Right renal pelvis (tissue), 4 donors: ENCODE results near the gene DYRK1A. TPM values are rescaled to one million over a fixed set of nuclear protein-coding genes. Genes with fewer than 3 reads are reported as not detected.

ENCODE experiments used
- DNase-seq, 4 donors: peaks; one replicate each; pipeline ENCODE4 v3.0.0-alpha.2; 2013; ENCODE audit warnings: low read depth in 4 of 4, low spot score in 3 of 4, missing footprints in 1 of 4
- polyA plus RNA-seq, 4 donors: library from polyadenylated mRNA; unstranded; fragments of 120-200 nt; gene quantifications; one replicate each; pipeline ENCODE4 v1.2.1, GENCODE V29; 2013; ENCODE audit not compliant: insufficient read length in 4 of 4

Gene DYRK1A
- polyA plus RNA-seq, 4 donors = 60.0 to 77.4 (median 73.2) TPM

DNA sequence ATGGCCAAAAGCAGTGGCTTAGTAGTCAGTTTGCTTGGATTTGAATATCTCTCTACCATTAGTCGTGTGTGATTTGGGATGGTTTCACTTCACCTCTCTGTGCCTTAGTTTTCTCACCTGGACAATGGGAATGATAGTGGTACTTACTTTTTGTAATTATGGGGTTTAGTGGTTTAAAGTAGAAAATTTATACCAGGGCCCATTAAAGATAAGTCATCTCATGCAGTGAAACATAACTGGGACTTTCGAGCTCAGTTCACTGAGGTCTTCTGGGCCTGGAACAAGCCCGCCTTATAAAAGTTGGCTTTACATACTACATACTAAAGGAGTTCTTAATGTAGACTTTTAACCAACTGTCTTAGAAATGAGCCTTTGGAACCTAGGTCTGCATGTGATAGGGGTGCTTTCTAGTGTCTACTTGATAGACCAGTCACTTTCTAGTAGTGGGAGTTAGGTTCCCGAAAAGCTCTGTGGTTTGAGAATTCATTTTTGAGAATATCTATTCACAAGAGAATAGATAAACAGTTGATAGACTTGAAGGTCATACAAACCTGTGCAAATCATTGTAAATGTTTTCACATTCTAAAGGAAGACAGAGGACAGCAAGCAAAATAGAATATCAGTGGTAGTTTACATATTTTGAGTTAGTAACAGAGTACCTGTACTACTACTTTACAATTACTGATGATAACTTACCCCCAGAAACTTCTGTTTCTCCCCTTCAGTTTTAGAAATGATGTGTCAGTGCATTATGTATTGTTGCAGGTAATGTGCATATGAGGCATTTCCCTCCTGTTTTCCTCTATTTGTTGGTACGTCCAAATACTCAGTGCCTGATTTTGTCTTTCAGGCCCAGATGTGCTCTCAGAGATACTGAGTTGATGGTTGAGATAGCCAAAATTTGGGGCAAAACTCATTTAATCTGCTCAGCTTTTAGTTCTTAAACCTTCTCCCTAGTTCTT is 48.0 kb downstream of the DYRK1A start:
- DNase-seq = no peak

- no peak for DNase-seq
Observed at GRCh38 chr21:37415939-37416338, 49.4 kb downstream of the DYRK1A start.

GRCh38 chr21:37416914-37417313 is 50.3 kb downstream of the DYRK1A start:
- no peak for DNase-seq

- DNase-seq = no peak
Observed at GRCh38 chr21:37419228-37419906, 52.8 kb downstream of the DYRK1A start.

DNA sequence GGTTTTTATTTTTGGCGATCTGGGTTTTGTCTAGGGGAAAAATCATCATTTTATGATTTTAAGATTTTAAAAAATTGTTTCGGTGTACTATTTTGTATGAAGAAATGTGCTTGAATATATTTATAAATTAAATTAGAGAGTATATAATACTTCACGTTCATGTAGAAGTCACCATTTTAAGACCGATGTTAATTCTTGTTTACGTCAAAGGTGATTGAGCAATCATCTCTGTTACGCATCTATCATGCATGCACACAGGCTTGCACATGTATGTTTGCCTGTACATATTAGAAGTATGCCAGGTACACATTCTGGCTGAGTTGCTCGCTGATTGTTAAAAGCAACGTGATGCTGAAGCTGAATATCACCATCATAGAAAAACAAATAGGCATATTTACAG is 54.7 kb downstream of the DYRK1A start:
- no peak for DNase-seq

GRCh38 chr21:37422382-37422781 is 55.8 kb downstream of the DYRK1A start:
- DNase-seq = no peak

DNA sequence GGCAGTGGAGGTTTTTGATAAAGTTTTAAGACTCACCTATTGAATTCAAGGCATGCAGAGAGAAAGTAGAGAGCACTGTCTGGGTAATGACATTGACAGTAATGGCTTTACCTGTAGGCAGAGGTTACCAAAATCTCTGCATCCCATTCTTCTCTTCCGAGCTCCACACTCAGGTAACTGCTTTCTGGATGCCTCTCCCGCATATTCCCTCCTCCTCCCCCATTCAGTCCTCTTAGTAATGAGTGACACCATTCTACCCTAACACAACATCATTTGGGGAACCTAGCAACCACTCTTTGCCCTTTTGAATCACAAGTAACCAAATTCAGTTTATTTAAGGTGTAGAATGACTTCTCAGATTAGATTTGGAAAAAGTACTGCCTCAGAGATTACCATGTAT is 56.5 kb downstream of the DYRK1A start:
- DNase-seq = no peak

DNA sequence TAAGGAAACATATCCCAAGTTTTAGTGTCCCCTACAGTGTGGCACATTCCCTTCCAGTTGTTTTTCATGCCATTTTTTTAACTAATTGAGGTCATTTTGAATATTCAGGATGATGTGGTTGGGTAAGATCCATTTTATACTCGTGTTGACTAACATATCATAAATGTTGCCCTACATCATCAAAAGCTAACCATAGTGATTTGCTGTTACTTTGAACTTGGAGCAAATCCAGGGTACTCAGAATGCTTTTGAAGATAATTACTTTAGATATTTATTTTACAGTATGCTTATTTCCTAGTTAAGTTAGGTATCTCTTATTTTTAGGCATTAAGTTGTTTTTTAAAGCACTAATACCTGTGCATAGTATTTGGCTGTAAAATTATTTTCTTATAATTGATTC is 57.8 kb downstream of the DYRK1A start:
- no peak for DNase-seq

DNA sequence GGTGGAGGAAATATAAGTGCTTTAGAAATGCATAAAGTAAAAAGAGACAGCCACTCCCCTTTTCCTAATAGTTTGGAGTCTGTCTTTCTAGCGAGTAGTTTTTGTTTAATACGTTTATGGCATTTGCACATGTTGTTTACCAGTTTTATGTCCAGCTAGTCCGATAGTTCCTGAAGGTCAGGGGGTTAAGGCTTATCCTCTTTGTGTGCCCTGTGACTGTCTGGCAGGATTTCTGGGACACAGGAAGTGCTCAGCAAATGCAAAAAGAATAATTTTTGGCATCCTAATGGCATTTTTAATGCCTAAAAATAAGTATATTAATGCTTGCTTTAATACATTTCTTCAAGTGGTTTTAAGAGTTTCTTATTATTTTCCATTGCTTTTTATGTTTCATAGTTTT is 58.4 kb downstream of the DYRK1A start:
- no peak for DNase-seq

DNA sequence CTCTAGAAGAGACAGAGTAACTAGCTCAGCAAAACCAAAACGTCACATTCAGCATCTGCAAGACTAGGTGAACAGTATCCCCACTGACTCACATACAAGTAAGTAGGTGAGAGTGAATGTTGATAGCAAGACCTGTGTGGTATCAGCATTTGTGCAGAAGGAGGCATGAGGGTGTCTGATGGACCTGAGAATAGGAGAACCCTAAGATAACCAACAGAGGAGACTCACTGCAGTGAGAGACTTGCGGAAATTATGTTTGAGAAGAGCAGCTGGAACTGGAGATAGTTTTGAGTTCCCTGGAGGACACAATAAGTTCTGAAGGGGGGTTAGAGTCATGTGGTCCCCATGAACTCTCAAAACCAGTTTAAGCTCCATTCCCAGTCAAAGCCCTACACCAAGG is 59.1 kb downstream of the DYRK1A start:
- DNase-seq = no peak

DNA sequence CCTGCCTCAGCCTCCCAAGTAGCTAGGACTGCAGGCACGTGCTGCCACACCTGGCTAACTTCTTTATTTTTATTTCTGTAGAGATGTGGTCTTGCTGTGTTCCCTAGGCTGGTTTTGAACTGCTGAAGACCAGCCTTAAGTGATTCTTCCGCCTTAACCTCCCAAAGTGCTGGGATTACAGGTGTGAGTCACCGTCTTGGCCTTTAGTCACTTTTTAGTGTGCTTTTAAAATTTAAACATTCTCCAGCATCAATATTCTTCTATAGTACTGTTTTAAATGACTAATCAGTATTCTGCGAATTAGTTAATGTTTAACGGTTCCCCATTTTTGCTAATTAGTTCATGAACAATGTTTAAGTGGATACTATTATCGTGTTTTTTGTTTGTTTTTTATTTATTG is 60.6 kb downstream of the DYRK1A start:
- no peak for DNase-seq

DNA sequence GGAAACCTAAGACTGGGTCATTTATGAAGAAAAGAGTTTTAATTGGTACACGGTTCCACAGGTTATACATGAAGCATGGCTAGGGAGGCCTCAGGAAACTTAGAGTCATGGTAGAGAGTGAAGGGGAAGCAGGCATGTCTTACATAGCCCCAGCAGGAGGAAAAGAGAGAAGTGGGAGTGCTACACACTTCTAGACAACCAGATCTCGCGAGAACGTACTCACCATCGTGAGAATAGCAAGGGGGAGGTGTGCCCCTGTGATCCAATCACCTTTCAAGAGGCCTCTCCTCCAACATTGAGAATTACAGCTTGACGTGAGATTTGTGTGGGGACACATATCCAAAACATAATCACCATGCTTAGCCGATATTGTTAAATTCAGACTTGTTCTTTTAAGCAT is 62.8 kb downstream of the DYRK1A start:
- no peak for DNase-seq

DNA sequence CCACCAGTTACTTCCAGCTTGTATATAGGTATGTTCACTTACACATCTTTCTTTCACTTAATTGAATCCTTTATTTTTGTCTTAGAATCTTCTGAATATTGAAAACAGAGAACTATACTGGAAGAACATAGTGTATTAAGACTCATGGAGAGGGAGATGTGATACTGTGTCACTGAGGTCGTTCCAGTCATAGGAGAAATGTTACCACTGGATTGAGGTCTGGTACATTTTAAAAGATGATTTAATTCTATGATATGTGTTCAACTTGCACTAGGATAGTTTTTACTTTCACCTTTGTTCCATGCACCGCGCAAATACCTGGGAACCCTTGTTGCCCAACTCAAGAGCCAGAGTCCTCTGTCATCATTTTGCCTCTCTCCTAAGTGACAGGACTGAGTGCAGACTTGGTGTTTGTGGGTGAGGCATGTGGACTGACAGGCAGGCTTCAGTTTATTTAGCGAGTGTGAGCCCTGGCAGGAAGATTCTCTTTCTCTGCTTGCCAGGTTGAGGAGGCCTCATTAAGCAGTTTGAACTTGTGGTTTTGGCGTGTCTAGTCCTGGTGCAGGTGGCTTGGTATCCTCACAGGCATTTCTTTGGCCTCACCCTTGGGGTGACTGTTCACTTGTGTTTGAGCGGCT is 63.7 kb downstream of the DYRK1A start:
- no peak for DNase-seq

- DNase-seq = no peak
Observed at GRCh38 chr21:37431243-37431642, 64.7 kb downstream of the DYRK1A start.

- no peak for DNase-seq
Observed at GRCh38 chr21:37432710-37433455, 66.3 kb downstream of the DYRK1A start.

DNA sequence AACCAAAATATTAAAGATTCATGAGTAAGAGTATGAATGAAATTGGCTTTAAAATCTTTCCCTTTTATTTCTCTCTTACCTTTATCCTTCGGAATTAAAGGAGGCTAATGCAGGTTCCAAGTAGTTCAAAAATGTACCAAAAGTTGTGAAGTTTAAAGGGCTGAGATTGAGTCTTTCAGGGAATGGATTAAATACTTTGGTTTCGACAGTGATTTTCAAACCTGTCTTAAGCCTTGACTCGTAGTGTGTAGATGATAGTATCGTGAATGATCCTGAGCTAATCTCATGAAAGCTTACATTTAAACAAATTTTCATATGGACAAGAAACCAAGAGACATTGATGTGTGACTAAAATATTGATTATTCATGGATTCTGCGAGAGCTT is 66.9 kb downstream of the DYRK1A start:
- DNase-seq = no peak

GRCh38 chr21:37435120-37435519 is 68.5 kb downstream of the DYRK1A start:
- DNase-seq = peak; percentile 67 to 90 (median 84)

- DNase-seq = no peak
Observed at GRCh38 chr21:37435711-37436110, 69.1 kb downstream of the DYRK1A start.

- DNase-seq = no peak
Observed at GRCh38 chr21:37436174-37436573, 69.6 kb downstream of the DYRK1A start.

GRCh38 chr21:37437376-37438080 is 71.0 kb downstream of the DYRK1A start:
- DNase-seq = no peak
